ENCODE measurements around the gene LIN7C.

DNA sequence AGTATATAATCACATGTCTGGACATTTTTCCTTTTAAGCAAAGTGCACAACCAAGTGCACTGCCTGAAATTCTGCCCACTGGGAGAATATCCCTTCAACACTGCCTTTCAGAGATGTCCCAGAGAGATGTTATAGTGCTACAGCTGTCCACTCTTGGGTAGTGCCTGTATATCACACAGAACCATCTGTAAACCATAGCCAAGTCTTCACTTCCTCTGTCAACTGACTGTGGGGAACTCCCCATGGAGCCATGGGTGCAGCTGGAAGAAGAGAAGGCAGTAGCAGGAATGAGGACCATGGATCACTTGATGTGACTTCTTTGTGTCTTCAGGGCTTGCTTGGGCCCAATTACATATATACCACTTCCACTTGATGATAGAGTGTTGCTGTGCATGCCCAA lies 44.6 kb upstream of the LIN7C start:
- TF ChIP-seq POLR2A (IDR thresholded peaks at IDR 0.05) (no peak), CTCF (IDR thresholded peaks at IDR 0.05) (no peak)
